OCI-LY7 (cell line): ENCODE results near the gene CLSTN2.

Source experiments
- CTCF ChIP-seq: fragments of 200-600 bp; sonication (generic); conservative IDR thresholded peaks from 2 replicates; pipeline ENCODE4 v1.5.1; 2014; ENCODE audit warnings: mild to moderate bottlenecking, antibody characterized with exemption, low read length, moderate library complexity, mixed read lengths
- EZH2phosphoT487 ChIP-seq: fragments of 200-600 bp; sonication (generic); IDR thresholded peaks from 2 replicates; pipeline ENCODE4 v1.6.1; 2018; ENCODE audit warnings: low read depth, borderline replicate concordance, mild to moderate bottlenecking, mixed run types, antibody characterized with exemption, low read length, moderate library complexity, mixed read lengths

DNA sequence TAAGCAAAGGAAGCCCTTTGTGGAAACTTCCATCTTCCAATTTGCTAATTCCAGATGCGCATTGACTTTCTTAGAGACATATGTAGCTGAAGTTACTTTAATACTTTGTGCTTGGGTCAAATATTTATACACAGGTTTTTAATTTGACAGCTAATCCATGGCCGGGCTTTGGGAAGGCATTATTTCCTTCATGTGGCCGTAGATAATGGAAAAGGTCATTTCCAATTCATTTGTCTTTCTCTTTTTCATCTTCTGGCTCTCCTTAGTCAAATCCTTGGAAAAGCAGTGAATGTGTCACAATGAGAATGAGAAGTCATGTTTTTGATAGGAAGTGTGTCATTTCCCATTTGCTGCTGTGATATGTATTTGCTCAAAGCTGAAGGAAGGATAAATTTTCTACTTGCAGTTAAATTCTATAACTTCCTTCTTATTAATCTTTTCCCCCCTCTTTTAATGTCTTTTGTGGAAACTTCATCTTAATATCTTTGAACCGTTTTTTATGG lies 323.3 kb downstream of the CLSTN2 start:
- TF ChIP-seq CTCF (no peak), EZH2phosphoT487 (no peak)
